Measurements from ENCODE around the gene DPP10.
"Not testable (repeated sequence)": the region's sequence is repeated elsewhere in the genome, so short reads cannot be mapped to it uniquely, and the experiment has no call there.

The DPP10 gene

GRCh38 chr2:115414466-115414865, 972.0 kb downstream of the DPP10 start:
- no peak for DNase-seq (ENCODE audit: low read depth, low spot score)

DNA sequence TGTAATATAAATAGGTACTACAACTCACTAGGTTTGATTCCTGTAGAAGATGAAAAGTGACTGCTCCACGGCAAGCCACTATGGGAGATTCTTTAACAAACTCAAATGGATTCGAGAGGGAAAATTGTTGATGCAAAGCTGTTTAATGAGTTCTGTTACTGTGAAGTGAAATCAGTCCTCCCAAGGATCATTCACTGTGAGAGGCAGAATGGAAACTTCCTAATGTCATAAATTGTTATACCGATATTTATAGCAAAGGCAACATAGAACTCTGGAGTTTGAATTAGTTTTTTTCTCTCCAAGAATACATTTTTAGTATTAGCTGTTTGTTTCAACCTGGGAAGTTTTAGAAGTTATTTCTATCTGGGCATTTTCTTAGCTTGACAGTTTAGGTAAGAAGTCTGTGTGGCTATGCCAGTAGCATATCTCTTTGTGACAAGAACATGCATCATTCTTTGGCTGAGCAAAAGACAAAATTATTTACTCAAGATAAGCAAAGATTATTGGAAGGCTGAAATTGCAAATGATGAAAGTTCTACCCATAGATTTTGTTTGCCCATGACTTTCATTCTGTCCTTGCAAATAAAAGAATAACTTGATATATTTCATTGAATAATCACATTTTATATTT, 979.7 kb downstream of the DPP10 start:
- DNase-seq (ENCODE audit: low read depth, low spot score): no peak

DNA sequence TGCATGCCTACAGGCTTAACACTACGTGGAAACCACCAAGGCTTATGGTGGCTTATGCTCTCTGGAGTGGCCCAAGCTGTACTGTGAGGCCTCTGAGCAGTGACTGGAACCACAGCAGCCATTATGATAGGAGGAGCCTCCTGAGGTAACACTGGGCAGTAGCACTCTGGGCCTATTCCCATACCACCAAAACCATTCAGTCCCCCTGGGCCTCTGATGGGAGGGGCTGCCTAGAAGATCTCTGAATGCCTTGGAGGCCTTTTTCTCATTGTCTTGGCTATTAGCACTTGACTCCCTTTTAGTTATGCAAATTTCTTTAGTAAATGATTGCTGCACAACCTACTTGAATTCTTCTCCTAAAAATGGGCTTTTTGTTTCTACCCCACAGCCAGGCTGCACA, 985.0 kb downstream of the DPP10 start:
- DNase-seq (ENCODE audit: low read depth, low spot score): no peak

- not testable (repeated sequence) for DNase-seq (ENCODE audit: low read depth, low spot score)
Measured at GRCh38 chr2:115440746-115441145, 998.3 kb downstream of the DPP10 start.

DNA sequence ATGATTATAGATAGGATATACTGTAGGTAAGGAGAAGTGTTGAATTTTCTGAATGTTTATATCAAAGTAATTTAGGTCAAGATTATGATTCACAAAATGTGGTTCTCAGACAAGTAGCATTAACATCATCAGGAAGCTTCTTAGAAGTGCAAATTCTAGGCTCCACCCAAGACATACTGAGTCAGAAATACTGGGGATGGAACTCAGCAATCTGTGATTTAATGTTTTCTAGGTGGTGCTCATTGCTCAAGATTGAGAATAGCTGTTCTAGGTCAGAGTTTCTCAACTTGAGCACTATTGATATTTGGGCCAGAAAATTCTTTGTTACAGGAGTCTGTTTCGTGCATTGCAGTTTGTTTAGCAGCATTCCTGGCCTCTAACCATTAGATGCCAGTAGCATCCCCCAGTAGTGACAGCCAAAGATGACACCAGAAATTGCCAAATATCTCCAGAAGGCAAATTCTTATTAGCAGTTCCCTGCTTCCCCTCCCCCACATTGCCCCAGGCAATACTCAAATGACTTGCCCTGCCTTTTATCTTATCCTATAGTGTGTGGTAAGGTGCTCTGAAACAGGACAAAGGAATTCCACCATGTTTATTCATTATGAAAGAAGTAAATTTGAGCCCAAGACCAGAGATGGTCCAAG, 1001.2 kb downstream of the DPP10 start:
- DNase-seq (ENCODE audit: low read depth, low spot score): no peak

DNA sequence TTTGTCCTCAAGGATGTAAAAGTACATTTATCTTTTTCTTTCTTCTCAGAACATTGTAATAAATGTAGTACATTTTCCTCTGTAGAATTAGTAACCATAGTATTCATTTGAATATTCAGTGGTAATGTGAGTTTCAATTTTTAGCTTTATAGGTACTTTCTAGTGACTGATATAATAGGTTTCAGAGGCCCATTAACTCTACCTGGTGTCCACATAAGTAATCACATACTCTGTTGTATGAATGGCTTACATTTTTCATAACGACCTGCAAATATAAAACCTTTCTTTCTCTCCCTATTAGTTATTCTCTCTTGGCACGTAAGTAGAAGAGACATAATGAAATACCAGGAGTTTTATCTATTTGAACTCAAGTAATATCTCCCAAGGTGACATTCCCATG, 1017.6 kb downstream of the DPP10 start:
- DNase-seq (ENCODE audit: low read depth, low spot score): no peak

DNA sequence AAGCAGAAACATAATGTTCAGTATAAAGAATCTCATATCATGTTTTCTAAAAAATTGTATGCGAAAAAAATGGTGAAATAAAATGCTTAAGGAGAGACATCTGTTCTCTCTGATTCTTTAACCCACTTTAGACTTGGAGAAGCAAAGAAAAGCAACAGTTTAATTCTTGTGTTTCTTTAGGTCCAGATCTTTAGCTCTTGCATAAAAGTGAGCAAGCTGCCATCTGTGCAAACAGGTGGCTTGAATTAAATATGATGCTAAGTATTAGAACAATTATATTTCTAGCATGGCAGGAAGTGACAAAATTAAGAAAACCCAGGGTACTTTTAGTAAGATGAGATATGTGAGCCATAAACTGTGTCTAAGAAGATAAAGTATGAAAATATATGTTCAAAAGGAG, 1038.3 kb downstream of the DPP10 start:
- no peak for DNase-seq (ENCODE audit: low read depth, low spot score)

DNA sequence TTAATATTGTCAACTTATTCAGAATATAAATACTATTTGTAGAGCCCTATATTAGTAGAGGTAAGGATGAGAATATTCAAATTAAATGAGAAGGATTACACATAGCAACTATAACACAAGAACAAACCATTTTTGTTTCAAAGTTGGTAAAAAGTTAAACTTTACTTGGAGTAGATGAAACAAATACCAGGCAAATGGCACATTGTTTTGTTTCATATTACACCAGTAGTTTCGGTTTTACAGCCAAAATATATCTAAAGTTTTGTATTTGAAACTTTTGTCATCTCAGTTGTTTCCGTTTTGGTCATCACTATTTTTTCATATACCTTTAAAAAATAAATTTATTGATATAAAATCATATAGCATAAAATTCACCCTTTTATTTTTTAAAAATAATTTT, 1039.4 kb downstream of the DPP10 start:
- no peak for DNase-seq (ENCODE audit: low read depth, low spot score)

GRCh38 chr2:115483666-115484065, 1041.2 kb downstream of the DPP10 start:
- no peak for DNase-seq (ENCODE audit: low read depth, low spot score)

GRCh38 chr2:115484486-115484885, 1042.0 kb downstream of the DPP10 start:
- DNase-seq (ENCODE audit: low read depth, low spot score): no peak

GRCh38 chr2:115484983-115485382, 1042.5 kb downstream of the DPP10 start:
- no peak for DNase-seq (ENCODE audit: low read depth, low spot score)

DNA sequence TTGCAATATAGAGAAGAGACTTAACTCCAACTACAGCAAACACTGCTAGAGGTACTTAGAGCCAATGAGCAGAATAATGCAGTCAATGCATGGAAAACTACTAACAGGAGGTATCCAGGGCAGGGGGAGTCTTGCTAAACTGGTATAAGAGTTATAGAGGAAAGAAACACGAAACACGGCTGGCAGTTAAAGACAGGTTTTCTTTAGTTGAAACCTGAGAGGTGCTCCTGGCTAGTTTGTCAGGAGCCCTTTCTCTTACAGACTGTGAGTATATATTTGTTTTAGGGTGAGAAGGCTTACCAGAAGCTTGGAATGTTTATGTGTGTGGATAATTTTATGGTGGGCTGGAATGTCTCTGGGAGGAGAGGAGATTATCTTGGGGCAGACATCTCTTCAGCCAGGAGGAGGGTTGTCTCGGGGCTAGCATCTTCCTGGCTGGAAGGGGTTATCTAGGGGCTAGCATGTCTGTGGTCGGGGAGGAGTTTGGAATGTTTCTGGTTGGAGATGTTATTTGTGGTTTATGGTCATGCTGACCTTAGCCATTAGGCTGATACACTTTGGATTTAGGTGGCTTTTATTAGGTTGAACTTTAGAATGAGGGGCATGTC, 1048.8 kb downstream of the DPP10 start:
- DNase-seq (ENCODE audit: low read depth, low spot score): no peak

DNA sequence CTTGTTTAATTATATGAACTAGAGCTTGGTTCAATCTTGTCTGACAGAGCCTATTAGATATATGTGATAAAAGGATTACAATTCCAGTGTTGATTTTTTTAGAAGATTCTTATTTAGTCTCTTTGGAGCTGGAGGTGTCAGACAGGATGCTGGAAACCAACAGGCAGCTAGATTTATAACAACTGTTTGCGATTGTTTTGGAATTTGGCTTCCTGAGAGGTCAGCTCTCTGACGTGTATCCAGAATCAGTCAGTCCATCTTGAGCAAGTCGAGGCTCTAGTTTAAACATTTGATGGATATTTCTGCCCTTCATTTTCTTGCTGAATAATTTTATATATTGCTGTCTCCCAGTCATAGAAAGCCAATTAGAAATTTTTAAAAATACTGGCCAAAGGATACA, 1062.9 kb downstream of the DPP10 start:
- DNase-seq (ENCODE audit: low read depth, low spot score): no peak

DNA sequence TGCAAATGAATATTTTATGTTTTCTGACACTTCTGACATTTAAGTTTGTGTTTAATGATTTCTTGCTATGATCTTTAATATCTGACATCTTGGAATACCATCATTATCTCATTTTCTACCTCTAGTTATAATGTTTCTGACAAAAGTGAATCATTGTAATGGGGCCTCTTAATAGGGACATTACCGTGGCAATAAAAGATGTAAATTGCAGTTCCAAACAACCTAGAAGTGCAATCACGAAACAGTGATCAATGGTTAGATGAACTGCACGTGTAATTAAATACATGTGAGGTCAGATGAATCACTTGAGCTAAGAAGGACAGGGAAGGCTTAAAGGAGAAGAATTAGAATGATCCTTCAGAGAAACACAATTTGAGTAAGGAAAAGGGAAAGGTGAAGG, 1078.3 kb downstream of the DPP10 start:
- DNase-seq (ENCODE audit: low read depth, low spot score): no peak

DNA sequence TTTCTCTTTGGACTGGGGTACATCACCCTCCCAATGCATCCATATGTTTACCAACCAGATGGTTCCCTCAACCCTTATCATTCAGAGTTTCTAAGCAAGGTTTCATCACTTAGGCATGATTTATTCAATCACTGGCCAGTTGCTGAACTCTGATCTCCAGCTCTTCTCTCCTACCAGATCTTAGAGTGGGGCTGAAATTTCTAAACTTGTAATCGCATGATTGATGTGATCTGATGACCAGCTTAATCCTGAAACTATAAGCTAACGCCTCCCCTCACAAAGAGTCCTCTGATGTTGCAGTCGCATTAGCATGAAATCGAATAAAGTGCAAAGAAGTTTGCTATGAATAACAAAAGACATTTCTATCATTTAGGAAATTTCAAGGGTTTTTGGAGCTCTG, 1082.0 kb downstream of the DPP10 start:
- DNase-seq (ENCODE audit: low read depth, low spot score): no peak

DNA sequence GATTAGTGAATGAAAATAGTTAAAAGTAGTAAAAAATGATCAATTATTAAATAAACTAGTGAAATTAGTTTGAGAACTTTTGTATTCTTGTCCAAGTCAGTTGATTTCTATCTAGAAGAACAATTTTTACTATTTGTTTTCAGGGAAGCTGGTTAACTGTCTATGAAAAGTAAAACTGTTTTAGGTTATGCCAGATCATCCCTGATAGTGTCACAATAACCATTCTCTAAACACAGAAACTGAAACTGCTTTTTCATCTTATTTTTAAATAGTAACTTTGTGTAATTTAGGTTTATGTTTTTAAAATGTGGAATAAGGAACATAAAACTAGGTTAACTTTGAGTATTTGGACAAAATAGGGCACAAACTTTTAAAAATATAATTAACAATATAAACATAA, 1087.2 kb downstream of the DPP10 start:
- no peak for DNase-seq (ENCODE audit: low read depth, low spot score)

DNA sequence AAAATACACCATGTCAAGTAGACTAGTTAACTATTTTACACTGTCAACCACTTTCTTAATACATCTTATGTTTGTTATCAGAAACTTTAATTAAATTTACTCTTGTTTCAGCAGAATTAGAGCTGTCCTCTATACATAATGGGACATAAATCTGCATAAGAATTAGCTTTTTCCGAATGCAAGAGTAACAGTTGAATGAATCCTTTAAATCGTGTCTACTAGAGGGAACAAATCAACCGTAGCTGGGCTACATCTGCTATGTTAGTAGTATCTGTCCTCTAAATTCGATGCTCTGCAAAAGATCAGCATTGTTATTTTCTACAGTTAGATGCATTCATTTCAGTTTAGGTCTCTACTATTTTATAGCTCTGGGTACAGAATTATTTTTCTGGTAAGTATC, 1090.6 kb downstream of the DPP10 start:
- no peak for DNase-seq (ENCODE audit: low read depth, low spot score)

GRCh38 chr2:115541814-115542213, 1099.4 kb downstream of the DPP10 start:
- no peak for DNase-seq (ENCODE audit: low read depth, low spot score)

DNA sequence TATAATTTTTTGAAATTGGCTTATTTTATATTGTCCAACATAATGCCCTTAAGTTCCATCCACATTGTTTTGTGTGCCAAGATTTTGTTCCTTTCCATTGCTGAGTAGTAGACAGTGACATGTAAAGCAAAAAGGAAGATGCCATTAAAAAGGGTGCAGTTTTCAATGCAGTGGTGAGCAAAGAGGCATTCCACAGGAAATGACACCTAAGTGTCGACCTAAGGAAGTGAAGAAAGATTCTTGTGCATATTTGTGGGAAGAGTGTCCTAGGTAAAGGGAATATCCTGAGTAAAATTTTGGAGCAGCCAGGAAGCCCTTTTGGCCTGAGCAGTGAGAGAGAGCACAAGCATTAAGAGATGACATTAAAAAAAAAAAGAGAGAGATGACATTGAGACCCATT, 1099.9 kb downstream of the DPP10 start:
- DNase-seq (ENCODE audit: low read depth, low spot score): no peak

DNA sequence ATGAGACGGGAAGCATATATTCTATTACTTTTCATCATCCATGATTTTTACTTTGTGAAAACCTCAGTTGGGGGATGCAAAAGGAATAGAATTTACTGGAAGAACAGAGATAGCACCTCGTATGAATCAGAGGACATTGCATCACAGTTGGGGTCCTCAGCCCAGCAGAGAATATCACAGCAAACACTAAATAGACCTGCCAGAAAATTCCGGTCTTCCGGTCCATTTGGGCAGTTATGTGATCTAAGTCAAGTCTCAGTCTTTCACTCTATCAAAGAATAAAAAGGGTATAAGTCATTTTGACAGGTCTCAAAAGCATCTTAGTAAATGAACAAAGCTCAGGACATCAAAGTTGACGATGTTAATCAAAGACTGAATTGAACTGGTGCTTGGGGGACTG, 1100.6 kb downstream of the DPP10 start:
- DNase-seq (ENCODE audit: low read depth, low spot score): no peak

GRCh38 chr2:115543461-115543860, 1101.0 kb downstream of the DPP10 start:
- DNase-seq (ENCODE audit: low read depth, low spot score): no peak

- no peak for DNase-seq (ENCODE audit: low read depth, low spot score)
Measured at GRCh38 chr2:115549611-115550130, 1107.2 kb downstream of the DPP10 start.

- DNase-seq (ENCODE audit: low read depth, low spot score): no peak
Measured at GRCh38 chr2:115552726-115553125, 1110.3 kb downstream of the DPP10 start.
